Activated naive CD4-positive, alpha-beta T cell treated with anti-CD3 and anti-CD28 coated beads, Interleukin-2, amount 50 U/mL, for 72 hours (primary cell): ENCODE measurements around the gene RIPPLY3. TPM values are rescaled to one million over a fixed set of nuclear protein-coding genes. Genes with fewer than 3 reads are reported as not detected.

ENCODE experiments used
- ATAC-seq, 2 donors: fragments of 150-1000 bp; cut with Tn5 transposase; 2 replicates each; pipeline ENCODE4 v1.10.0; 2021; ENCODE audit warnings: mild to moderate bottlenecking in 2 of 2, moderate library complexity in 2 of 2
- DNase-seq, 2 donors: peaks; one replicate each; pipeline ENCODE4 v3.0.0; 2021 to 2022; ENCODE audit warnings: low spot score in 2 of 2
- H3K27ac Mint-ChIP-seq, 2 donors: one replicate each; pipeline ENCODE4 v1.8.0; 2022; ENCODE audit warnings: mild to moderate bottlenecking in 2 of 2, mixed read lengths in 2 of 2
- H3K36me3 Mint-ChIP-seq, 2 donors: one replicate each; pipeline ENCODE4 v1.8.0; 2022; ENCODE audit warnings: mixed read lengths in 2 of 2
- H3K9me3 Mint-ChIP-seq, 2 donors: one replicate each; pipeline ENCODE4 v1.8.0; 2022; ENCODE audit warnings: mixed read lengths in 2 of 2
- total RNA-seq, 2 donors: library from RNA; stranded (reverse); gene quantifications; one replicate each; pipeline ENCODE4 v1.2.3, GENCODE V29; 2022

RIPPLY3 gene, protein sequence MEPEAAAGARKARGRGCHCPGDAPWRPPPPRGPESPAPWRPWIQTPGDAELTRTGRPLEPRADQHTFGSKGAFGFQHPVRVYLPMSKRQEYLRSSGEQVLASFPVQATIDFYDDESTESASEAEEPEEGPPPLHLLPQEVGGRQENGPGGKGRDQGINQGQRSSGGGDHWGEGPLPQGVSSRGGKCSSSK
- under 1 TPM in 1 of 2 donors, not detected in 1; 0.18 TPM for total RNA-seq

DNA sequence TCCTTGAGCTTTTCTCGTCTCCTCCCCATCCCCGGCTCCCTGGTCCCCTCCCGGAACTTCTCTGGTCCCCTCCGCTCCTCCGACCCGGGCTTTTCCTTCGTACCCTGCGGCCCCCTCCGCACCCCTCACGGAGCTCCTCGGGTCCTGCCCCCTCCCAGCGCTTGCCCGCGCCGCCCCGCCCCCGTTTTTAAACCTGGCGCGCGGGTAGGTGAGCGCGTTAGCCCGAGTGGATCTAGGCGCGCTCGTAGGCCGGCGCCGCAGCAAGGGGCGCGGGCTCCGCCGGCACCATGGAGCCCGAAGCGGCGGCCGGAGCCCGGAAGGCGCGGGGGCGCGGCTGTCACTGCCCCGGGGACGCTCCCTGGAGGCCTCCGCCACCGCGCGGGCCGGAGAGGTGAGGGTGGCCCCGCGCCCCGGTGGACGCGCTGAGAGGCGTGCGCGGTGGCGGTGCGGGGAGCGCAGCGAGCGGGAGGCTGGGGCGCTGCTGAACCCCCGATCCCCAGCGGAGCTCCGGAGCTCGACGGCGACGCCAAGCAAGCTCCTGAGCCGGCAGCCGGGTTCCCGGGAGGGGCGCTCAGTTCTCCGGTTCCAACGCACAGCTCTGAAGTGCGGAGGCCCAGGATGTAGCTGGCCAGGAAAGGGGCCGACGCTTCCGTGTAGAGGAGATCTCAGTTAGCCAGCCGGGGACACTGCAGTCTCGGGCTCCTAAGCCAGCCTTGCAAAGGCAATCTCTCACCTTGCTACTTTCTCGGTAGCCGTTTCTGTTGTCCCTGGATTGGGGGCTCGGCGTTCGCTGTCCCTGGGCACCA, at the start of gene RIPPLY3:
Gene RIPPLY3, plus strand, starts transcription at position 217 of the 806 bp plus-strand sequence. Its CDS starts 71 bp downstream, at position 288.
- peak in 1 of 2 donors; percentile 36 for DNase-seq
- Mint-ChIP-seq H3K9me3 (no peaks in the 10 kb centered on the region), H3K36me3 (no peaks in the 10 kb centered on the region), H3K27ac (no peak within 1 kb of the TSS)
- peak; percentile 46 to 53 for ATAC-seq

DNA sequence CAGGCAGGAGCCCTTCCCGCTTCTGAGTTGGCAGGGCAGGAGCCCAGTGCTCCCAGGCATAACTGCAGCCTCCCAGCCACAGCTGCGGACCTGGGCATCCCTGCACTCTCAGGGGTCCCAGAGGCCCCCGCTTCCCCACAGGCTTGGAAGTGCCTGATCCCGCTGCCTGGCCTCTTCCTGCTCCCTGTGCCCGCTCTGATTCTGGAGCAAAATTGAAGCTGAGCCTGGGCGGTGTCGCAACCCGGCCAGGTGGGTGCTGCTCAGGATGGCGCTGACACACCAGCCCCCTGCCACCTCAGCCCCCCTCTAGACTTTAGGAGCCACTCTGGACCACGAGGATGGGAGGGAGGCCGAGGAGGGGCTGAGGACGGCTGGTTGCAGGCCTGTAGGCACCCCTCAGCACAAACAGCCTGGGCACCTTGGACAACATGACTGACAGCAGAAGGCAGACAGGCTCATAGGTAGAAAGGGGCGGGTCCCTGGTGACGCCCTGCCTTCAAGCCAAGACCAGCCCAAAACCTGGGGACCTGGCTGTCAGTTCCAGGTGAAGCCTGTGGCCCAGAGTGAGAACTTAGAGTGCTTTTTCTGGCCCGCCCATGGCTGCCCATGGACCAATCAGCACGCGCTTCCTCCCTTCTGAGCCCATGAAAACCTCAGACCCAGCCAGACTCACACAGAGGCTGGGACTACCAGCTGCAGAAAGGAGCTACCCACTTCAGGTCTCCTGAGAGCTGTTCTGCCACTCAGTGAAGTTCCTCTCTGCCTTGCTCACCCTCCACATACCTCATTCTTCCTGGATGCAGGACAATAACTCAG, 47.3 kb upstream of the RIPPLY3 start:
- DNase-seq (no peak), ATAC-seq (no peak)
- peaks cover 6% of the 10 kb centered on the region in 2 donors for H3K36me3 Mint-ChIP-seq
- no peaks in the 10 kb centered on the region for H3K9me3 Mint-ChIP-seq
- no peak overlapping the region for H3K27ac Mint-ChIP-seq

DNA sequence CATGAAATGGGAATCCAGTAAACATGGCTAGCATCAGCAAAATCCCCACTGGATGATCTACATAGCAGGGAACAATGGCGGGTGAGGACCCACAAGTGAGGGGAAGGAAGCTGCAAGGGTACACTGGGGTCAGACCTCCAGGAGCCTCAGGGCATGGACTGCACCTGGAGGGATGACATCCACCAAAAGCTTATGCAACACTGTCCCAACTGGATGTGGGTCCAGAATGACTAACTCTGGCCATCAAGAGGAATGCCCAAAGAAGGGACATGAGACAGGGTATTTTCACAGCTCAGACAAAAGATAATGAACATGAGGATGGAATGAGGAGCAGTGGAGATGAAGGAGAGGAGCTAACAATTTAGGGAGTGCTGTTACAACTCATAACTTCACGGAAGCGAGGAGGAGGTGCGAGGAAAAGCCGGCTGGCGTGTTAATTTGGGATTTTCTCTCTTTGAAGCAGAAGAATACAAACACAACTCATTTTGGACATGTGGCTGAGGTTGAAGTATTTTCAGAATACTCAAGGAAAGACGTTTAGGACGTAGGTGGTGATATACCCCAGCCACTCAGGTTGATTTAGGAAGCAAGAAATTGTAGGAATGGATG, 45.7 kb upstream of the RIPPLY3 start:
- Mint-ChIP-seq H3K27ac (no peak overlapping the region), H3K36me3 (peaks cover 6 to 14% of the 10 kb centered on the region in 2 donors), H3K9me3 (no peaks in the 10 kb centered on the region)
- ATAC-seq (no peak), DNase-seq (no peak)

DNA sequence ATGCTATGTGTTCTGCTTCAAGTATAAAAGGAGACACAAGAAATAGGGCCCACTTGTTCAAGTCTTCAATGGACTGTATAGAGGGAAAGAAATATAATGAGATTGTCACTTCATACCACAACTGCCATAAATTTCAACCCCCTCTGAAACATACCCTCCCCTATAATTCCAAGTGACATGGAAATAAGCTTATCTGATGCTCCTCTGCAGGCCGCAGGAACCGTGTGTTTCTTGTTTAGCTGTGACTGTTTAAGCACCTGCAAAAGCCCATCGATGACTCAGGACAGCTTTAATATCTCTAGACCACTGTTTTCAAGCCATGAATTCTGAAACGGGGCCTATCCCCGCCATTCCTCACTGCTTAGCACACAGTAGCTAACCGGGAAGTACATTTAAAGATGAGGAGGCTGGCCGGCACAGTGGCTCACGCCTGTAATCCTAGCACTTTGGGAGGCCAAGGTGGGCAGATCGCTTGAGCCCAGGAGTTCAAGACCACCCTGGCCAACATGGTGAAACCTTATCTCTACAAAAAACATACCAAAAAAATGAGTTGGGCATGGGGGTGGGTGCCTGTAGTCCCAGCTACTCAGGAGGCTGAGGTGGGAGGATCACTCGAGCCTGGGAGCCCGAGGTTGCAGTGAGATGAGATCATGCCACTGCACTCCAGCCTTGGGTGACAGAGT, 44.3 kb upstream of the RIPPLY3 start:
- Mint-ChIP-seq H3K27ac (no peak overlapping the region), H3K9me3 (no peaks in the 10 kb centered on the region), H3K36me3 (peaks cover 6 to 14% of the 10 kb centered on the region in 2 donors)
- ATAC-seq (no peak), DNase-seq (no peak)

DNA sequence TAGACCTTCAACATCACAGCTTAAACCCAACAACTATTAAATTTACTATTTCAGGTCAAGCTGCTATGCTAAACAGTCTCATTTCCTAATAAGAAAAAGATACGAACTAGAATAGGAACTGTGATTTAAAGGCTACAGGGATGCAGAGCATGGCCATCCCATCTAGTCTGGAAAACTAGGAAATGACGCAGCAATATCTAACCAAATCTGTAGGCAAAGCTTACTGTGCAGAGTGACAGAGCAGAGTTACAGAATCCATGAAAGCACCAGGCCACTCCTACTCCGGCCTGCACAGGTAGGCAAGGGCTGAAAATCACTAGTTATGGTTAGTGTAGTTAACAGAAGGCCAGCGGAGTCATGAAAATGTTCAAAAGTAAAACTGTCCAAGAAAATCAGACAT, 42.1 kb upstream of the RIPPLY3 start:
- peaks cover 6 to 14% of the 10 kb centered on the region in 2 donors for H3K36me3 Mint-ChIP-seq
- DNase-seq: no peak
- H3K27ac Mint-ChIP-seq: peak overlapping the region in 1 of 2 donors; percentile 90
- no peaks in the 10 kb centered on the region for H3K9me3 Mint-ChIP-seq
- ATAC-seq: no peak

DNA sequence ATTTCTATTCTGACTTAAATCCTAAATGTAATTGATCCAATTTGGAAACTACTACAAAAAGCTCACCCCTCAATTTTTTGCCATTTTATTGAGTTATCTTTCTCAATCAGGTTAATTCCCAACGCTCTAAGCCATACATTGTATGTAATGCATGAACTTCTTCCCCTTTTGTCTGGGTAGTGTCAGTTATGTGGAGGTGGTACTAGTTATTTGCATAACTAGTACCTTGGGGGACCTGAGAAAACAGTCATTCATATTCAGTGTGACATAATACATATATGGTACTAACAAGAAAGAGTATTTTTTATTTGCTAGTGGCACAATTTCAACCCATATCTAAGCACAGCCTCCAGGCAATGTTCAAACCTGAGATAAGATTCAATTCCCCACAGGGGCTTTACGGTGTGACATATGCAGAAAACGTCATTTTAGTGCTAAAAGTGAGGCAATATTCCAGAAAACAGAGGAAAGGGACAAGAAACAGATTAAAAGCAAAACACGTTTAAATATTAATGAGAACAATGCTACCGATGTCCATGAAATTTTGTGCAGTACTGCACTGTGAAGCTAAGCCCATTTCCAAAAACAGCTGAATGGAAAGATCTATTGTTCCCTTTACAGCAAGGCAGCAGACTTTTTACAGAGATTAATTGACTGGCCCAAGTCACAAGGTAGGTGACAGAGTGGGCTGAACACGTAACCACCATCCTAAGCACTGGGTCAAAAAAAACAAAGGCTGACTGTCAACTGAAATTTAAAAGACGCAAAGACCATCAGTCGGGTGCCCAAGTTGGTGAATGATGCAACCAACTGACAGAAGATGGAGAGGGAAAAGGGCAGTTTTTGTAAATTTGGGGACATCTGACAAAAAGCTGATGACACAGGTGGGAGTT, 41.4 kb upstream of the RIPPLY3 start:
- ATAC-seq: no peak
- peak overlapping the region; percentile 66 to 90 for H3K27ac Mint-ChIP-seq
- H3K9me3 Mint-ChIP-seq: no peaks in the 10 kb centered on the region
- peaks cover 6 to 14% of the 10 kb centered on the region in 2 donors for H3K36me3 Mint-ChIP-seq
- DNase-seq: no peak

DNA sequence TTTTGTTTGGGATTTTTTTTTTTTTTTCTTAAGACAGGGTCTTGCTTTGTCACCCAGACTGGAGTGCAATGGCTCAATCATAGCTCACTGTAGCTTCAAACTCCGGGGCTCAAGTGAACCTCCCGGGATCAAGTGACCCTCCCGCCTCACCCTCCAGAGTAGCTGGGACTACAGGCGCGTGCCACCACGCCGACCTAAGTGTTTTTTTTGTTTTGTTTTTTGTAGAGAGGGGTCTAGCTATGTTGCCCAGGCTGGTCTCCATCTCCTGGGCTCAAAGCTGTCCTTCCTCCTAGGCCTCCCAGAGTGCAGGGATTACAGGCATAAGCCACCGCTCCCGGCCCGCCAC, 40.8 kb upstream of the RIPPLY3 start:
- no peak for DNase-seq
- no peak for ATAC-seq
- Mint-ChIP-seq H3K36me3 (peaks cover 4 to 11% of the 10 kb centered on the region in 2 donors), H3K27ac (peak overlapping the region; percentile 66 to 90), H3K9me3 (no peaks in the 10 kb centered on the region)

DNA sequence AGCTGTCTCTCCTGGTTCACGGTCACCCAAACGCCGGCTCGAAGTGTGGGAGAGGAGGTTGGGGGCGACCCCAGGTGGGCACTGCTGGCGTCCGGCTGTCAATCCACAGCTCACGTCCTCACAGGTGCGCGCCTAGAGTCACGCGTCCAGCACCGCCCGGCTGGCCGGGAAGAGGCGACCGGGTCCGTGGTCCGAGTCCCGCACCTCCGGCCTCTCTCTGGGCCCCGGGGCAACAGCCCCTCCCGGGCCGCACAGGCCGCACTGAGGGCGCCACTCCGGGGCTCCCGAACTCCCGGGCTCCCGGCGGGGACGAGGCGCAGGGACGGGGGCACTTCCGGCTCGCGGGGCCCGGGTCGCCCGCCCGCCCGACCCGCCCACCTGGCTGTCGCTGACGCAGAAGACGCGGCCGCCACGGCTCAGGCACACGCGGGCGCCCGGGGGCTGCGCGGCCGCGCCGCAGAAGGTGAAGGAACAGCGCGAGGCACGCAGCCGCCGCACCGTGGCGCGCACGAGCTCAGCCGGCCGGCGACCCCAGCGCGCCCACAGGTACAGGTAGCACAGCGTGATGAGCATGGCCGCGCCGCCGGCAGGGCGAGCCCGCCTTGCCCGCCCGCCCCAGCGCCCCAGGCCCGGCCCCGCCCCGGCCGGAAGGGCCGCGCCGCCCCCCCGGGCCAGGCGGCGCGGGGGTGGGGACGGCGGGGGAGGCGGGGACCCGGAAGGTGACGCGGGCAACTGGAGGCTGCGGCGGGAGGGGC, 40.3 kb upstream of the RIPPLY3 start, which contains the start of gene HLCS:
Gene HLCS, minus strand, starts transcription at position 604 of the 755 bp plus-strand sequence. Its CDS starts 31 bp downstream, at position 573.
- Mint-ChIP-seq H3K27ac (peak within 1 kb of the TSS; percentile 66 to 90), H3K9me3 (no peaks in the 10 kb centered on the region), H3K36me3 (peaks cover 0 to 8% of the 10 kb centered on the region in 2 donors)
- ATAC-seq: peak; percentile 89 to 91
- DNase-seq: peak; percentile 66 to 79

DNA sequence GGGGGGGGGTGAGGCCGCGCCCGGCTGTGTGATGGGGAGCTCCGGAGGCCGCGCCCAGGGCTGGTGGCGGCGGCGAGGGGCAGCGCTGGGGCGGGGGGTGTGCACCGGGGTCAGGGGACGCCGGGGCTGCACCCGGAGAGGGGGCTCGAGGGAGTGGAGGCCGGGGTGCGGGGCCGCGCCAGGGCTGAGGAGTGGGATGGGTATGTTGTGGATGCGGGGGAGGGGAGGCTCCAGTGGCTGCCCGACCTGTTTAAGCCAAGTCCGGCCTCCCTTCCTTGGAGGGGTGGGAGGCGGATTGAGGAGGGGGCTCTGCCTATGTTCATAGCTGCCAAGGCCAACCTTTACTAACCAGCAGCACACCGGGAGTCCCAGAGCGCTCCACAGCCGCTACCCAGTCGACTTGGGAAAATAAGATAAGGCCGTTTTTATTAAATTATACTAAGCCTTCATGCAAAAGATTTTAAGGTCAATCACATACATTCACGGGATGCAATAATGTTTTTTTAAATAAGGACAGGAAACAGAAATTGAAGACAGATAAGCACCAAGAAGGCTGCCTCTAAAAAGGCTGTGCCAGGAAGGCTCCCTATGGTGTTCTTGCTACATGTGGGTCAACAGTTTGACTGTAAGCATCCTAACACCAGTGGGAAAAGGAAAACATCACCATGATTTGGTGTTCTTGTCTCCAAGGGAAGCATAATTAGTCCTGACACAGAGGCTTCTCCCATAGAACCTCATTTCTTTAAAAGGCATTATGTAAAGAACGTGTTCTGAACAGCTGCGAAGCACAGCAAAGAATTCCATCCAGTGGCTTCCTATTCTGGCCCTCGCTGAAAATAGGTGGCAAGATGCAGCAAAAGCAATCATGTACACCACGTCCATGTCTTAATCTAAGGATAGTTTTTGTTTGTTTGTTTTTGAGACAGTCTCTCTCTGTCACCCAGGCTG, 39.4 kb upstream of the RIPPLY3 start:
- peak in 1 of 2 donors; percentile 6 for DNase-seq
- Mint-ChIP-seq H3K9me3 (no peaks in the 10 kb centered on the region), H3K27ac (no peak overlapping the region), H3K36me3 (peaks cover 0 to 8% of the 10 kb centered on the region in 2 donors)
- no peak for ATAC-seq

DNA sequence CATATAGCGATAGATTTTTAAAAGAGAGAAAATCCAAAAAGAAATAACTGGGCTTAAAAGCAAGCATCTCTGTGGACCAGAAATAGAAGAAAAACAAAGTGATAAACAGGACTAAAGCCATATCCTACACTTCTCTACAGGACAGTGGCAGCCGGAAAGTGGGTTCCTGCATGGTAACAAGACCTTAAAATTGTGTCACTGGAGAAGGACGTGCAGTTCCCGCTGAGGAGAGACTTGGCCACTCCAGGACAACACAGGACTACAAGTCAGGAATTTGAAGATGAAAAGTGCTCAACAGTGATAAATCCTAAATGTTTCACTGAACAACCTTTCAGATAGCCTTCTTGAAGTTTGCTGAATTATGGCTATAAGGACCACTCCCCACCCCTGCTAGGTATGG, 38.1 kb upstream of the RIPPLY3 start:
- H3K27ac Mint-ChIP-seq: no peak overlapping the region
- H3K9me3 Mint-ChIP-seq: no peaks in the 10 kb centered on the region
- no peak for ATAC-seq
- peaks cover 0 to 8% of the 10 kb centered on the region in 2 donors for H3K36me3 Mint-ChIP-seq
- no peak for DNase-seq

DNA sequence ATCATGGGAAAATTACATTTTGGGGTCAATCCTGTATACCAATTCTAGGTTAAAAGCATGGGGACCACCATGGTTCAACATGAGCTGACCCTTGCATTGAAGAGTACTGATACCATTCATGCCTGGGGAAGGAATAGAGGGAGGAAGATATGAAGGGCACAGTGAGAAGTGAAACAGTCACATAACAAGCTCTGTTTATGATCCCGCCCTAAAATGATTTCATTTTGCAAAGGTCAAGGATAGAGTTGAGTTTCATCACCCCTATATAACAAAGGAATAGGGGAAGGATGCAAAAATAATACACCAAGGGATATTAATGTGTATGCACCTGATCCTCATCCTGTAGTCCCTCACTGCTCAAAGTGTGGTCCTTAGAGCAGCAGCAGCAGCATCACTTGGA, 37.5 kb upstream of the RIPPLY3 start:
- ATAC-seq: no peak

DNA sequence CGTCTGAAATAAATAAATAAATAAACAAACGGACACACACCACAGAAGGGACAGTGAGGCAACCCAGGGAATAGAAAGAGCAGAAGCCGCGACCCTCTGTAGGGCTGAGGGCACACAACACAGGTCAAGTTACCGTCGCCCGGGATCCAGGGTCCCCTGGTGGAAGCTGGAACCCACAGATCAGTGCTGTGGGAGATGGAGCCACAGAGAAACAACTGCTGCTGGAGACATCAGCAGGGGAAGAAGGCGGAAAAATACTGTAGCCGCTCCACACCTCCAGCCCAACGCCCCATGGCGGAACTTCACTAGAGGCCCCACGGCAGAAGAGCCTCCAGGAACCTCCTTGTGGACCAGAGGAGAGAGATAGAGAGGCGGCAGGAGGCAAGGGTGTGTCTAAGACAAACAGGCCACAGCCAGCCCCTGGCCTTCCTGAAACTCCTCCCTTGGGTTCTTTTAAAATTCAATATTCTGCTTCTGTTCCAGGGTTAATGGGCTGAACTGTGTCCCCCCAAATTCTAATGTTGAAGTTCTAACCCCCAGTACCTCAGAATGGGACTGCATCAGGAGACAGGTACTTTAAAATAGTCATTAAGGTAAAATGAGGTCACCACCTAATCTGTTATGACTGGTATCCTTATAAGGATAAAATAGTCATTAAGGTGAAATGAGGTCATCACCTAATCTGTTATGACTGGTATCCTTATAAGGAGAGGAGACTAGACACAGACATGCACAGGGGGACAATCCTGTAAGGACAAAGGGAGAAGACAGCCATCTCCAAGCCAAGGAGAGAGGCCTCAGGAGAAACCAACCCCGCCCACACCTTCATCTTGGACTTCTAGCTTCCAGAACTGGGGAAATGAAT, 32.3 kb upstream of the RIPPLY3 start:
- DNase-seq (no peak), ATAC-seq (peak; percentile 45 to 52)
- no peaks in the 10 kb centered on the region for H3K9me3 Mint-ChIP-seq
- H3K27ac Mint-ChIP-seq: no peak overlapping the region
- no peaks in the 10 kb centered on the region for H3K36me3 Mint-ChIP-seq

More for the DNA sequence above, 37.5 kb upstream of the RIPPLY3 start:
- Mint-ChIP-seq H3K9me3 (no peaks in the 10 kb centered on the region), H3K27ac (no peak overlapping the region), H3K36me3 (peaks cover 0 to 8% of the 10 kb centered on the region in 2 donors)
- no peak for DNase-seq

DNA sequence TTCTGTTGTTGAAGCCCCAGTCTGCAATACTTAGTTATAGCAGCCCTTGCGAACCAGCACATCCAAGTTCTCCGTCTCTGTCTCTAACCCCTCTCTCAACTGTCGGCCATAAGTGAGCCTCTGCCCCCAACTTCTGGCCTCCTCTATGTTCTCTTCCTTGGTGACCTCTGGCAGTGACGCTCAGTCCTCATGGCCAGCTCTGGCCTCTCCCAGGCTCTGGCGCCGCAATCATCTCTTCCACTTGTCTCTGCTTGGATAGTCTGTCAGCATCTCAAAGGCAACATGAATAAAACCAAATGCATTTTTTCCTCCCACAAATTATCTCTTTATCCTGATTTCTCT, 31.7 kb upstream of the RIPPLY3 start:
- no peak overlapping the region for H3K27ac Mint-ChIP-seq
- no peaks in the 10 kb centered on the region for H3K36me3 Mint-ChIP-seq
- no peaks in the 10 kb centered on the region for H3K9me3 Mint-ChIP-seq
- ATAC-seq (no peak), DNase-seq (no peak)
